Karpas-422 (cell line): ENCODE results near the gene ANKRD40CL. TPM values are rescaled to one million over a fixed set of nuclear protein-coding genes. Genes with fewer than 3 reads are reported as not detected.

Experiments
- DNase-seq: peaks from one replicate; pipeline ENCODE4 v3.0.0-alpha.2; 2015
- H2AFZ ChIP-seq: fragments of 200-600 bp; sonication (generic); 2 replicates; pipeline ENCODE4 v1.6.1; 2014; ENCODE audit warnings: antibody characterized with exemption, low read length, mixed read lengths
- H3K27ac ChIP-seq: fragments of 200-600 bp; sonication (generic); 2 replicates; pipeline ENCODE4 v1.5.1; 2014; ENCODE audit warnings: mild to moderate bottlenecking, low read length, moderate library complexity
- H3K27me3 ChIP-seq: fragments of 200-600 bp; sonication (generic); 2 replicates; pipeline ENCODE4 v1.6.1; 2014; ENCODE audit warnings: low read length, mixed read lengths
- H3K36me3 ChIP-seq: fragments of 200-600 bp; sonication (generic); 2 replicates; pipeline ENCODE4 v1.6.1; 2014; ENCODE audit warnings: low read length, mixed read lengths; ENCODE audit not compliant: insufficient read depth
- H3K4me1 ChIP-seq: fragments of 200-600 bp; sonication (generic); 2 replicates; pipeline ENCODE4 v1.6.1; 2014; ENCODE audit warnings: mild to moderate bottlenecking, low read length, mixed read lengths
- H3K4me2 ChIP-seq: fragments of 200-600 bp; sonication (generic); 2 replicates; pipeline ENCODE4 v1.6.1; 2014; ENCODE audit warnings: low read length, low read depth, mild to moderate bottlenecking; ENCODE audit not compliant: poor library complexity, severe bottlenecking
- H3K4me3 ChIP-seq: fragments of 200-600 bp; sonication (generic); 2 replicates; pipeline ENCODE4 v1.5.1; 2014; ENCODE audit warnings: mild to moderate bottlenecking, antibody characterized with exemption, low read length, mixed read lengths
- H3K79me2 ChIP-seq: fragments of 200-600 bp; sonication (generic); 2 replicates; pipeline ENCODE4 v1.6.1; 2014; ENCODE audit warnings: mild to moderate bottlenecking, low read length, mixed read lengths
- H3K9ac ChIP-seq: fragments of 200-600 bp; sonication (generic); 2 replicates; pipeline ENCODE4 v1.6.0; 2014; ENCODE audit warnings: low read length
- H3K9me2 ChIP-seq: fragments of 200-600 bp; sonication (generic), shearing (Covaris generic); replicated peaks from 2 replicates; pipeline ENCODE4 v1.6.0; 2014; ENCODE audit warnings: mild to moderate bottlenecking, low read length, moderate library complexity; ENCODE audit not compliant: insufficient read depth
- H3K9me3 ChIP-seq: fragments of 300-700, 200-600 bp; sonication (generic); 2 replicates; pipeline ENCODE4 v1.6.1; 2014; ENCODE audit warnings: low read length, mixed read lengths
- H4K20me1 ChIP-seq: fragments of 200-600 bp; sonication (generic); 2 replicates; pipeline ENCODE4 v1.6.1; 2014; ENCODE audit warnings: mild to moderate bottlenecking, antibody characterized with exemption, low read length, low read depth; ENCODE audit not compliant: insufficient read depth
- total RNA-seq: library from RNA; depleted of rRNA; stranded (reverse); fragments of >200 nt; shearing (Covaris generic); gene quantifications from 2 replicates; pipeline ENCODE4 v1.2.3, GENCODE V29; 2014; ENCODE audit warnings: low replicate concordance

Gene ANKRD40CL
- total RNA-seq, 1 experiment from 2014 or later: not detected

- Histone ChIP-seq H4K20me1 (no peaks in the 10 kb centered on the region), H3K79me2 (no peaks in the 10 kb centered on the region), H3K9ac (no peak overlapping the region)
Measured at GRCh38 chr17:50798424-50799288, 31.3 kb upstream of the ANKRD40CL start.

GRCh38 chr17:50797135-50797810 lies 30.0 kb upstream of the ANKRD40CL start:
- H3K4me1 ChIP-seq: no peaks in the 10 kb centered on the region
- no peaks in the 10 kb centered on the region for H3K9me2 ChIP-seq
- H3K36me3 ChIP-seq: no peaks in the 10 kb centered on the region
- no peaks in the 10 kb centered on the region for H4K20me1 ChIP-seq
- no peaks in the 10 kb centered on the region for H3K27me3 ChIP-seq
- H3K79me2 ChIP-seq: no peaks in the 10 kb centered on the region
- H3K9me3 ChIP-seq: no peaks in the 10 kb centered on the region
- no peak overlapping the region for H3K27ac ChIP-seq
- no peak for DNase-seq
- no peak overlapping the region for H2AFZ ChIP-seq
- H3K9ac ChIP-seq: no peak overlapping the region
- H3K4me2 ChIP-seq: no peak overlapping the region
- no peak overlapping the region for H3K4me3 ChIP-seq

More at GRCh38 chr17:50798424-50799288, 31.3 kb upstream of the ANKRD40CL start:
- H3K4me1 ChIP-seq: no peaks in the 10 kb centered on the region
- no peaks in the 10 kb centered on the region for H3K27me3 ChIP-seq
- no peaks in the 10 kb centered on the region for H3K9me3 ChIP-seq
- no peaks in the 10 kb centered on the region for H3K9me2 ChIP-seq
- DNase-seq: peak; percentile 12
- H3K4me3 ChIP-seq: no peak overlapping the region
- H2AFZ ChIP-seq: no peak overlapping the region
- H3K36me3 ChIP-seq: no peaks in the 10 kb centered on the region
- no peak overlapping the region for H3K27ac ChIP-seq
- H3K4me2 ChIP-seq: no peak overlapping the region

DNA sequence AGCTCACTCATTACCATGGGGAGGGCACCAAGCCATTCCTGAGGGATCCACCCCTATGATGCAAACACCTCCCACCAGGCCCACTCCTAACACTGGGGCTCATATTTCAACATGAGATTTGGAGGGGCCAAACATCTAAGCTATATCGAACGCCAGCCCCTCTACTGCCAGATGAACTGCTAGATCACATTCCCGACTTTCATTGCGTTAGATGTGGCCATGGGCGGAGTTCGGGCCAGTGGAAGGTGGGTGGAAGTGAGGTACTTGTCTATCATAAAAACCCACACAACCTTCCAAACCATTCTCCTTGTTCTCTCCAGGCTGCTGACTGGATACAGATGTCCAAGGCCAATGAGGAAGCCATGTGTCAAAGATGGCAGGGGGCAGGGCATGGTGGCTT lies 27.0 kb upstream of the ANKRD40CL start:
- DNase-seq: peak; percentile 23

GRCh38 chr17:50793007-50793406 lies 25.7 kb upstream of the ANKRD40CL start:
- H2AFZ ChIP-seq: no peak overlapping the region
- no peaks in the 10 kb centered on the region for H3K36me3 ChIP-seq
- no peaks in the 10 kb centered on the region for H3K79me2 ChIP-seq
- H3K9ac ChIP-seq: no peak overlapping the region
- no peaks in the 10 kb centered on the region for H3K9me2 ChIP-seq
- no peak for DNase-seq
- no peaks in the 10 kb centered on the region for H4K20me1 ChIP-seq
- H3K27me3 ChIP-seq: no peaks in the 10 kb centered on the region
- H3K4me2 ChIP-seq: no peak overlapping the region
- no peak overlapping the region for H3K4me3 ChIP-seq
- H3K4me1 ChIP-seq: no peaks in the 10 kb centered on the region
- no peaks in the 10 kb centered on the region for H3K9me3 ChIP-seq
- H3K27ac ChIP-seq: no peak overlapping the region

More for the DNA sequence above, 27.0 kb upstream of the ANKRD40CL start:
- no peaks in the 10 kb centered on the region for H4K20me1 ChIP-seq
- no peaks in the 10 kb centered on the region for H3K79me2 ChIP-seq
- no peaks in the 10 kb centered on the region for H3K27me3 ChIP-seq
- H2AFZ ChIP-seq: no peak overlapping the region
- no peaks in the 10 kb centered on the region for H3K4me1 ChIP-seq
- H3K4me3 ChIP-seq: no peak overlapping the region
- no peak overlapping the region for H3K27ac ChIP-seq
- H3K4me2 ChIP-seq: no peak overlapping the region
- H3K9me3 ChIP-seq: no peaks in the 10 kb centered on the region
- H3K36me3 ChIP-seq: no peaks in the 10 kb centered on the region
- no peaks in the 10 kb centered on the region for H3K9me2 ChIP-seq
- H3K9ac ChIP-seq: no peak overlapping the region

DNA sequence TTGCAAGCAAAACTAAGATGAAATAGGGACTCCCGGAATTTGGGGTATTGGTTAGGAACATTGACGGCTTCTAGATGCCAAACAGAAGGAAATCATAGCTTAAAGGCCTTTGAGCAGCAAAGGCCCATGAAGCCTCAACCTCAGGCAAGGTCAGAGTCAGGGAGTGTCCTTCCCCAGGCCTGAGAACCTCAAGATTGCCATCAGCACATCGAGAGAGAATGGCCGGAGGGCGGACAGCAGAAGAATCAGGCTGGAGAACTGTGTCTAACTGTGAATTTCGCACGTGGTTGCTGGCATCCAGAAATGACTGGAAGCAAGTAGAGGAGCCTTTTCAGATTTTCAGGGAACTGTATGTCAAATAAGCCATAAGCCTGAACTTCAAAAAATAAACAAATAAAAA lies 24.8 kb upstream of the ANKRD40CL start:
- Histone ChIP-seq H4K20me1 (no peaks in the 10 kb centered on the region), H3K4me3 (no peak overlapping the region), H3K9ac (no peak overlapping the region), H3K36me3 (no peaks in the 10 kb centered on the region), H3K79me2 (no peaks in the 10 kb centered on the region), H3K27ac (no peak overlapping the region), H3K4me1 (no peaks in the 10 kb centered on the region), H3K27me3 (no peaks in the 10 kb centered on the region), H3K9me2 (no peaks in the 10 kb centered on the region), H3K4me2 (no peak overlapping the region), H2AFZ (no peak overlapping the region), H3K9me3 (no peaks in the 10 kb centered on the region)
- no peak for DNase-seq

GRCh38 chr17:50790618-50791017 lies 23.3 kb upstream of the ANKRD40CL start:
- Histone ChIP-seq H3K9me2 (no peaks in the 10 kb centered on the region), H3K27ac (no peak overlapping the region), H3K4me3 (no peak overlapping the region), H2AFZ (no peak overlapping the region), H3K4me1 (no peaks in the 10 kb centered on the region), H3K4me2 (no peak overlapping the region), H3K79me2 (no peaks in the 10 kb centered on the region), H3K36me3 (no peaks in the 10 kb centered on the region), H3K27me3 (no peaks in the 10 kb centered on the region), H3K9me3 (no peaks in the 10 kb centered on the region), H3K9ac (no peak overlapping the region), H4K20me1 (no peaks in the 10 kb centered on the region)
- no peak for DNase-seq

DNA sequence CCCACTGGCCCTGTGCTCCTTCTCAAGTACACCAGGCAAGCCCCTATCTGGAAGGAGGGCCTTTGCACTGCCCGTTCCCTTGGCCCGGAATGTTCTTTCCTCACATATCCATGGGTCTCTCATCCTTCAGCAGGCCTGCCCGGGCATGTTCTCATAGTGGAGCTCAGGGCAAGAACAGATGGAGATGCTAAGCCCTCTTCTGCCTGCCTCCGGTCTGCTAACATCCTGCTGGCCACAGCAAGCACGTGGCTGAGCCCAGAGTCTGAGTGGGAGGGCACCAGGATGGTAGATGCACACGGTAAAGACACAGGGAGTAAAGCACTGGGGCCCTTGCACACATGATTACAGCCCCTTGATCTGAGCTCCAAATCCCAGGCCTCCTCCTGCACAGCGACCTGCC lies 19.8 kb upstream of the ANKRD40CL start:
- H3K27ac ChIP-seq: no peak overlapping the region
- no peaks in the 10 kb centered on the region for H3K9me2 ChIP-seq
- H3K9me3 ChIP-seq: no peaks in the 10 kb centered on the region
- no peaks in the 10 kb centered on the region for H3K79me2 ChIP-seq
- H3K9ac ChIP-seq: no peak overlapping the region
- no peak overlapping the region for H3K4me3 ChIP-seq
- H3K4me2 ChIP-seq: no peak overlapping the region
- H2AFZ ChIP-seq: no peak overlapping the region
- no peaks in the 10 kb centered on the region for H3K27me3 ChIP-seq
- no peak for DNase-seq
- H3K36me3 ChIP-seq: no peaks in the 10 kb centered on the region
- H4K20me1 ChIP-seq: no peaks in the 10 kb centered on the region
- H3K4me1 ChIP-seq: no peaks in the 10 kb centered on the region

GRCh38 chr17:50785946-50786570 lies 18.7 kb upstream of the ANKRD40CL start:
- H3K79me2 ChIP-seq: no peaks in the 10 kb centered on the region
- H3K9ac ChIP-seq: no peak overlapping the region
- no peak for DNase-seq
- no peak overlapping the region for H3K27ac ChIP-seq
- H3K4me2 ChIP-seq: no peak overlapping the region
- H3K9me3 ChIP-seq: no peaks in the 10 kb centered on the region
- H3K4me1 ChIP-seq: no peaks in the 10 kb centered on the region
- no peaks in the 10 kb centered on the region for H3K27me3 ChIP-seq
- no peaks in the 10 kb centered on the region for H3K36me3 ChIP-seq
- H4K20me1 ChIP-seq: no peaks in the 10 kb centered on the region
- H3K9me2 ChIP-seq: no peaks in the 10 kb centered on the region
- no peak overlapping the region for H3K4me3 ChIP-seq
- no peak overlapping the region for H2AFZ ChIP-seq
